GM19397 (cell line): ENCODE measurements around the gene PPP2R3A.
"Not testable (repeated sequence)": the region's sequence is repeated elsewhere in the genome, so short reads cannot be mapped to it uniquely, and the experiment has no call there.

Source experiments
- ATAC-seq: cut with Tn5 transposase; IDR thresholded peaks from one replicate; pipeline ENCODE4 v1.9.1; 2021; ENCODE audit warnings: mild to moderate bottlenecking, moderate library complexity; ENCODE audit not compliant: unreplicated experiment

PPP2R3A gene

DNA sequence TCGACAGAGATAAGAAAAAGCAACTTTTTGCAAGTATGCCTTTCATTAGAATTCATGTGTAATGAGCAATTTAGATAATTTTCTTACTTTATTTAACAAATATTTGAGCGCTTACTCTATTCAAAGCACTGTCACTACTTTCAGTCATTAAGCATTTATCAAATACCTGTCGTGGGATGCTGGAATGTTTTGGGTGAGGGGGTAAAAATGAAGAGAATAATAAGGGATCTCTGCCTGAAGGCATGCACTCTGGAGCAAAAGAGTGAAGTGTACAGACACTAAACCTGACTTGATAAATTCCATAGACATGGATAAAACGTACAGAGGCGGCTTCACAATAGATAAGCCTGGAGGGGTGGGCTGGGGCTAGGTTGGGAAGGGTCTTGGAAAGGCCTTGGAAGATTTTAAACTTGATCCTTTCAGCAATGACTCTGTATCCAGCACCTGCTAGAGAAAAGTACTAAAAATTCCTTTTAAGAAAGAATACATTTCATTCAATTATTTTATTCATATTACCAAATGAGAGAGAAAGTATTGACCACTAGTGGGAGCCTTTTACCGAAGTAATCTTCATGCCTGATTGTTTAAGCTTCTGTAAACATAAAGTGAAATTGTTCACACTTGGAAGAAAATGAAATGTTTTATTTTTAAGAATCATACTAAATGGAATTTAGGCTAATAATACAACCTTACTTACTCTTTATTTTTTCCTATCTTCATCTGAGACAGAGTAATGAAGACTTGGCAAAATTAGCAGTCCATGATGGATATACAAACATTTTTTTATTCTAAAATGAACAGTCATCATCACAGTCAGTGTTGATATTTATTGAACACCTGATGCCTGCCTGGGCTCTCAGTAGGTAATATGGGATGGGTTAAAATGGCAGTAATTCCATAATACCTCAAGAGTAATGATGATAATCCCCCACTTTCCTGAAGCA is 113.2 kb downstream of the PPP2R3A start:
- no peak for ATAC-seq

DNA sequence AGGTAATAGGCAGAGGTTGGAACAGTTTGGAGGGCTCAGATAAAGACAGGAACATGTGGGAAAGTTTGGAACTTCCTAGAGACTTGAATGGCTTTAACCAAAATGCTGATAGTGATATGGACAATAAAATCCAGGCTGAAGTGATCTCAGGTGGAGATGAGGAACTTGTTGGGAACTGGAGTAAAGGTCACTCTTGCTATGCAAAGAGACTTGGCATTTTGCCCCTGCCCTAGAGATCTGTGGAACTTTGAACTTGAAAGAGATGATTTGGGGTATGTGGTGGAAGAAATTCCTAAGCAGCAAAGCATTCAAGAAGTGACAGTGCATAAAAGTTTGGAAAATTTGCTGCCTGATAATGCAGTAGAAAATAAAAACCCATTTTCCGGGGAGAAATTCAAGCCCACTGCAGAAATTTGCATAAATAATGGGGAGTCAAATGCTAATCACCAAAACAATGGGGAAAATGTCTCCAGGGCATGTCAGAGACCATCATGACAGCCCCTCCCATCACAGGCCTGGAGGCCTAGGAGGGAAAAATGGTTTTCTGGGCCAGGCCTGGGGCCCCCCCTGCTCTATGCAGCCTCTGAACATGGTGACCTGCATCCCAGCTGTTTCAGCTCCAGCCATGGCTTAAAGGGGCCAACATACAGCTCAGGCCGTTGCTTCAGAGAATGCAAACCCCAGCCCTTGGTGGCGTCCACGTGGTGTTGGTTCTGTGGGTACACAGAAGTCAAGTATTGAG is 118.3 kb downstream of the PPP2R3A start:
- not testable (repeated sequence) for ATAC-seq

DNA sequence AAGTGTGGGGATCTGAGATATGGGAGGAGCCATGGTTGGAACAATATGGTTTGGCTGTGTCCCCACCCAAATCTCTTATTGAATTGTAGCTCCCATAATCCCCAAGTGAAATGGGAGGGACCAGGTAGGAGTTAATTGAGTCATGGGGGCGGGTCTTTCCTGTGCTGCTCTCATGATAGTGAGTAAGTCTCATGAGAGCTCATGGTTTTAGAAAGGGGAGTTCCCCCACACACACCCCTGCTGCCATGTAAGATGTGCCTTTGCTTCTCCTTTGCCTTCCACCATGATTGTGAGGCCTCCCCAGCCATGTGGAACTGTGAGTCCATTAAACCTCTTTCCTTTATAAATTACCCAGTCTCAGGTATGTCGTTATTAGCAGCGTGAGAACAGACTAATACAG is 119.5 kb downstream of the PPP2R3A start:
- not testable (repeated sequence) for ATAC-seq

DNA sequence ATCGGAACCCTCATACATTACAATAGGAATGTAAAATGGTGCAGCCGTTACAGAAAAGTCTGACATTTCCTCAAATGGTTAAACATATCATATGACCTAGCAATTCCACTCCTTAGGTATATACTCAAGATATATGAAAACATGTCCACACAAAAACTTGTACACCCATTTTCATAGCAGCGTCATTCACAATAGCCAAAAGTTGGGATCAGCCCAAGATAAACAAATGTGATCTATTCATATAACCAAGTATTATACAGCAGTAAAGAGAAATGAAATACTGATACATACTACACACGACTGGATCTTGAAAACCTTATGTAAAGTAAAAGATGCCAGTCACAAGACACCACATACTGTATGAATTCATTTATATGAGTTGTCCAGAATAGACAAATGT is 128.2 kb downstream of the PPP2R3A start:
- ATAC-seq = no peak

DNA sequence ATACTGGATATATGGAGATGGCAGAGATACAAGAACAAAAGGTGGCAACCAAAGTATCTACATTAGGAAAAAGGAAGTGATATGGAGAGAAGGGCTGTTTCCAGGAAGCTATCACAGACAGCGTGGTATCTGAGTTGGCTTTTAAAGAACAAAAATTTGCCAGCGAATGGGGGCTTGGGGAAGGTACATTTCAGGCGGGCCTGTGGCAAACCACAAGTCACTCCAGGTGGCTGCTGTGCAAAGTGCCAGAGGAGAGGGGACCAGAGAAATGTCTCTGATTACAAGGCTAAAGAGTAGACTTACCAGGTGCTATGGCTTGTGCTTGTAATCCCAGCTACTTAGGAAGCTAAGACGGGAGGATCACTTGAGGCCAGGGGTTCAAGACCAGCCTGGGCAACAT is 139.5 kb downstream of the PPP2R3A start:
- ATAC-seq = no peak

DNA sequence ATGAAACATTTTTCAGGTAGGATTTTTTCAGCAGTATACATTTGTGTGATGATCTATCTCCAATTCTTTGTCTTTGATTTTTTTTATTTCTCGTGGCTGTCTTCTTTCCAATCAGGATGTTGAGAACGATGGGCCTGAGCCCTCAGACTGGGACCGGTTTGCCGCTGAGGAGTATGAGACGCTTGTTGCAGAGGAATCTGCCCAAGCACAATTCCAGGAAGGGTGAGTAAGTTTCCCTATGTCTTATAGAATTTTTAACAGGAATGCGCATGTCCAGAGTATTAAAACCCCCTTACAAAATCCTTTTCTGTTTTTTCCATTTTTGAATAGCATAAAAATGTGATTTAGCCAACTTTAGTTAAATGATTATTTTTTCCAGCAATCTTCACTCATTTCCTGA is 140.6 kb downstream of the PPP2R3A start:
- ATAC-seq = no peak

DNA sequence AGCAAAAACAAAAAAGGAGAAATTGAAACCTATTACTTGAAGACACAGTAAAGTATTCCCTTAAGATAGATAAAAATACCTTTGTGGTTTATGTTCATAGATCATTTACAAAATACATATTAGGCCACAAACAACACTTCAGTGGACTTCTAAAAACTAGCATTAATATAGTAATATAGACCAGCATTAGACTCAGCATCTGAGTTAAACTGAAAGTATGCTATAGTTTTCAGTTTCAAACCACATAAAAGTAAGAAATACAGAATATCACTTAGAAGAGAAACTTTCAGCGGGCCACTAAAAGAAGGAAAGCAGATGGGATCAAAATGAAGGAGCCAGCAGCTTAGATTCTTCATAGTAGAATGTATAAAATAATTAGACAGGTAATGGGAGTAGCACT is 144.0 kb downstream of the PPP2R3A start:
- peak; percentile 90 for ATAC-seq

DNA sequence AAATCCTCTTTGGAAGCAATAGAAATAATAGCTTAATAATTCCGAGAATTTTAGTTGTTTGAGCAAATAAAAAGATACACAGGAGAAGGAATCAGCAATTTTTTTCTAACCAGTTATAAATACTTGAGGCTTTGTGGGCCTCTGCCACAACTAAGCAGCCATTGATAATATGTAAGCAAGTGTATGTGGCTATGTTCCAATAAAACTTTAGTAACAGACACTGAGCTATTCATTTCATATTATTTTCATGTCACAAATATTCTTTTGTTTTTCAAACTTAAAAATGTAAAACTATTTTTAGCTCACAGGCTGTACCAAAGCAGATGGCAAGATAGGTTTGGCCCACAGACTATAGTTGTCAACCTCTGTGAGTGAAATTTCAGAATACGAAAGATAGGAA is 145.0 kb downstream of the PPP2R3A start:
- no peak for ATAC-seq

DNA sequence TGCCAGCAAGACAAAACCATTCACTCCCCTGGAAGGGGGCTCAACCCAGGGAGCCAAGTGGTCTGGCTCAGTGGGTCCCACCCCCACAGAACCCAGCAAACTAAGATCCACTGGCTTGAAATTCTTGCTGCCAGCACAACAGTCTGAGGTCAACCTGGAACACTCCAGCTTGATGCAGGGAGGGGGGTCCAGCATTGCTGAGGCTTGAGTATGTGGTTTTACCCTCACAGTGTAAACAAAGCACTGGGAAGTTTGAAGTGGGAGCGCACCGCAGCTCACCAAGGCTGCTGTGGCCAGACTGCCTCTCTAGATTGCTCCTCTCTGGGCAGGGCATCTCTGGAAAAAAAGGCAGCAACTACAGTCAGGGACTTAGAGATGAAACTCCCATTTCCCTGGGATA is 148.9 kb downstream of the PPP2R3A start:
- ATAC-seq = no peak

DNA sequence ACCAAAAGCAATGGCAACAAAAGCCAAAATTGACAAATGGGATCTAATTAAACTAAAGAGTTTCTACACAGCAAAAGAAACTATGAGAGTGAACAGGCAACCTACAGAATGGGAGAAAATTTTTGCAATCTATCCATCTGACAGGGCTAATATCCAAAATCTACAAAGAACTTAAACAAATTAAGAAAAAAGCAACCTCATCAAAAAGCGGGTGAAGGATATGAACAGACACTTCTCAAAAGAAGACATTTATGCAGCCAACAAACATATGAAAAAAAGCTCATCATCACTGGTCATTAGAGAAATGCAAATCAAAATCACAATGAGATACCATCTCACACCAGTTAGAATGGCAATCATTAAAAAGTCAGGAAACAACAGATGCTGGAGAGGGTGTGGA is 153.8 kb downstream of the PPP2R3A start:
- ATAC-seq = not testable (repeated sequence)

DNA sequence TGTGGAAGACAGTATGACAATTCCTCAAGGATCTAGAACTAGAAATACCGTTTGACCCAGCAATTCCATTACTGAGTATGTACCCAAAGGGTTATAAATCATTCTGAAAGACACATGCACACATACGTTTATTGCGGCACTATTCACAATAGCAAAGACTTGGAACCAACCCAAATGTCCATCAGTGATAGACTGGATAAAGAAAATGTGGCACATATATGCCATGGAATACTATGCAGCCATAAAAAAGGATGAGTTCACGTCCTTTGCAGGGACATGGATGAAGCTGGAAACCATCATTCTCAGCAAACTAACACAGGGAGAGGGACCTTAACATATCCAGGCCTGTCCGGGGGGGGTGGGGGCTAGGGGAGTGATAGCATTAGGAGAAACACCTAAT is 154.3 kb downstream of the PPP2R3A start:
- not testable (repeated sequence) for ATAC-seq

DNA sequence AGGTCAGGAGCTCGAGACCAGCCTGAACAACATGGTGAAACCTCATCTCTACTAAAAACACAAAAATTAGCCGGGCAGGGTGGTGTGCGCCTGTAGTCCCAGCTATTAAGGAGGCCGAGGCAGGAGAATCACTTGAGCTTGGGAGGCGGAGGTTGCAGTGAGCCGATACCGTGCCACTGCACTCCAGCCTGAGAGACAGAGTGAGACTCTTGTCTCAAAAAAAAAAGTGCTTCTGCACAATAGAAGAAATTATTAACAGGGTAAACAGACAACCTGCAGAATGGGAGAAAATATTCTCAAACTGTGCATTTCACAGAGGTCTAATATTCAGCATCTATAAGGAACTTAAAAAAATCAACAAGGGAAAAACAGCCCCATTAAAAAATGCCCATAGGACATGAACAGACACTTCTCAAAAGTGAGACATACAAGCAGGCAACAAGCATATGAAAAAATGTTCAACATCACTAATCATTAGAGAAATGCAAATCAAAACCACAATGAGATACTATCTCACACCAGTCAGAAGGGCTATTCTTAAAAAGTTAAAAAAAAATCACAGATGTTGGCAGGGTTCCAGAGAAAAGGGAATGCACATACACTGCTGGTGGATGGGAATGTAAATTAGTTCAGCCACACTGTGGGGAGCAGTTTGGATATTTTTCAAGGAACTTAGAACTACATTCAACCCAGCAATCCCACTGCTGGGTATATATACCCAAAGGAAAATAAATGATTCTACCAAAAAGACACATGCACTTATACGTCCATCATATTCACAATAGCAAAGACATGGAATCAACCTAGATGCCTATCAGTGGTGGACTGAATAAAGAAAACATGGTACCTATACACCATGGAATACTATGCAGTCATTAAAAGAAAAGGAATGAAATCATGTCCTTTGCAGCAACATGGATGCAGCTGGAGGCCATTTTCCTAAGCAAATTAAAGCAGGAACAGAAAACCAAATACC is 155.1 kb downstream of the PPP2R3A start:
- ATAC-seq = peak; percentile 70

DNA sequence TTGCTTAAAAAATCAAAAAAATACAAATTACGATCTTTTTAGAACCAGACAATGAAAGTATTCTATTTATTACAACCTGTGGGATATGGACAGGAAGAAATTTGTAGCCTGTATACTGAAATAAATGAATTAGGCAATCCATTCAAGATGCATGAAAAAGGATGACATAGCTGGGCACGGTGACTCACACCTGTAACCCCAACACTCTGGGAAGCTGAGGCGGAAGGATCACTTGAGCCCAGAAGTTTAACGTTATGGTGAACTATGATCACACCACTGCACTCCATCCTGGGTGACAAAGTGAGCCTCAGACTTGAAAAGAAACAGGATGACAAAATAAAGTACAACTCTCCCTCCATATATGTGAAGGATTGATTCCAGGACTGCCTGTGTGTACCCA is 156.5 kb downstream of the PPP2R3A start:
- no peak for ATAC-seq

DNA sequence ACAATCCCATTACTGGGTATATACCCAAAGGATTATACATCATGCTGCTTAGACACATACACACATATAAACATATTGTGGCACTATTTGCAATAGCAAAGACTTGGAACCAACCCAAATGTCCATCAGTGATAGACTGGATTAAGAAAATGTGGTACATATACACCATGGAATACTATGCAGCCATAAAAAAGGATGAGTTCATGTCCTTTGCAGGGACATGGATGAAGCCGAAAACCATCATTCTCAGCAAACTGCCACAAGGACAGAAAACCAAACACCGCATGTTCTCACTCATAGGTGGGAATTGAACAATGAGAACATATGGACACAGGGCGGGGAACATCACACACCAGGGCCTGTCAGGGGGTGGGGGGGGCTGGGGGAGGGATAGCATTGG is 166.1 kb downstream of the PPP2R3A start:
- ATAC-seq = not testable (repeated sequence)

DNA sequence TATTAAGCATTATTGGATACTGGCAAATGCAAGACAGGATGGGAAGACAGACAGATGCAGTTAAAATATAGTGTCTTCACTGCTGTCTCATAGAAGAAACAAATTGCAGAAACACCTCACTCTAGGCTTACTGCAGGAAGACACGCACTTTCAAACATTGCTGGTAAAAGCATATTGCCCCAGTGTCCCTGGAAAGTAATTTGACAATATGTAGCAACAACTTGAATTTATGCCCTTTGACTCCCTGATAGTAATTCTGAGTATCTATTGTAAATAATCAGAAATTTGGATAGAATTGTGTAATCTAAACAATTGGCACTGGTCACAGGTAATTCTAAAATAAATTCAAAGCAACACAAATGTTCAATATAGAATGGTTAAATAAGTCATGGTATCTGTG is 168.6 kb downstream of the PPP2R3A start:
- ATAC-seq = no peak

DNA sequence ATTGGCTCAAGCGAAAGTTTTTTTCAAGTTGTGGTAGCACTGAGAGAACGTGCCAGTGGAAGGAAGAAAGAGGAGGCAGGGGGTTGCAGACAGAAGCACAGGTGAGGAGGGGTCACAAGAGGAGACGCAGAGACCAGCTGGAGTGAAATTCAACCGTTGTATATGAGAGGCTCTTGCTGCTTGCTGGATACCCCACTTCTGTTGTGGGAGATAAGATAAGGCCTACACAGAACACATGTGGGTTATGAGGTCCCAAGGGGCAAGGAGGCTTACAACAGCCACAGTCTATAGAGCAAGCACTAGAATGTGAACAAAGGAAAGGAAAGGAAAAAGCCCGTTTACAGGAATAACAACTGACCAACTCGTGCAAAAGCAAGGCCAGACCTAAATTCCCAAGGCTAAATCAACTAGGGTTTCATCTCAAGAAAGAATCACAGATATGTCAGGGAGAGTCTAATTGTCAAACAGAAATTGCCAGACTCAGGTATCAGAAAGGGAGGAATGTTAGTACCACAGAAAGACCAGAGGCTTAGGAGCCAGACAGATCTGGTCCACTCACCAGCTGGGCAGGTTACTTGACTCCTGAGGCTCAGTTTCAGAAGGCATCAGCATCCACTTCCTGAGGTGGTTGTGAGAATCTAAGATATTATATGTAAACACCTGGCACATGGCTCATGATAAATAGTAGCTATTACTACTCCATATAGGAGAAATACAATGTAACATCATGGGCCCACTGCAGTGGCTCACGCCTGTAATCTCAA is 169.7 kb downstream of the PPP2R3A start:
- no peak for ATAC-seq

DNA sequence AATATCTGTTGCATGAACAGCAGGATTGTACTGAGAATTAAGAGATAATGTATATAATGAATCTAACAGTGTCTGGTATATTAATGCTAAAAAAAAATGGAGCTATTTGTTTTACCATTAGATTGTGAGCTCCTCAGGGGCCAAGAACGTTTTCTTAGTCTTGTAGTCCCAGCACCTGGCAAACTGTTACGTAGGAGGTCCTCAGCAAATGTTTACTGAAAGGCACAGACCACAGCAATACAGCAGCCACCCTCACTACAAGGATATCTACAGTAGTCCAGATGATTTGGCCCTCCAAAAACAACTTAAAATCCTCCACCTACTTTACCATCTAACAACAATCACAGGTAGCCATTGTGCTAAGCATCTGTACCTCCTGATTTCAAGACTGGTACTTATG is 170.9 kb downstream of the PPP2R3A start:
- no peak for ATAC-seq

DNA sequence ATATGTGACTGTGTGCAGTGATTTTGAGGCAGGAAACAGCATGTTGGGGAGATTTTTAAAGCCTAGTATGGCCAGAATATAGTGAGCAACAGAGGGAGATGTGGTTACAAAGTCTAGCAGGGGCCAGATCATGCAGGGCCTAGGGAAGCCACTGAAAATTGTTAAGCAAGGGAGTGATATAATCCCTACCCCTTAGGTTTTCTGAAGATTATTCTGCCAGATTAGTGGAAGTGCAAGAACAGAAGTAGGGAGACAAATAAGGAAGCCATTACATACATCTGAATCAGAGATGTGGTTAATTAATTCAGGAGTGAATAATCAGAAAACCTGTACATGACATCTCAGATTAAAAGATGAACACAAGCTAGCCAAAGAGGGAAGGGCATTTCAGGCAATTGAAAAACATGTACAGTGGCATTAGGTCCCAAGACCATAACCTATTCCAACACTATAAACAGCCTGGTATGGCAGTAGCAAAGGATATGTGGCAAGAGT is 175.8 kb downstream of the PPP2R3A start:
- ATAC-seq = no peak

DNA sequence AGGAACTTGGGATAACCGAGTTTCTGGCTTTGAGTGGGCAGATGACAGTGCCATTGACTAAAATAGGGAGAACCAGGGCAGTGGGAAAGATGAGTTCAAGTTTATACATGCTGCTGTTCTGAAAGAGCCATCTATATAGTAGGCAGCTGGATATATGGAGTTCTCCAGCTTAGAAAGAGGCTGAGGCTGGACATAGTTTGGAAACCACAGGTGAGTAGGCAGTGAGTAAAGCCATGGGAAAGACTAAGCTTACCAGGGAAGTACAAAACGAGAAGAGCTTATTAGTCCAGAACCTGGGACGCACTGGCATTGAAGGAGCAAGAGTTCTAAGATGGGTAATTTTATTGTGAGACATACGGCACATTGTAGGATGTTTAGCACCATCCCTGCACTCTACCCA is 176.4 kb downstream of the PPP2R3A start:
- no peak for ATAC-seq

DNA sequence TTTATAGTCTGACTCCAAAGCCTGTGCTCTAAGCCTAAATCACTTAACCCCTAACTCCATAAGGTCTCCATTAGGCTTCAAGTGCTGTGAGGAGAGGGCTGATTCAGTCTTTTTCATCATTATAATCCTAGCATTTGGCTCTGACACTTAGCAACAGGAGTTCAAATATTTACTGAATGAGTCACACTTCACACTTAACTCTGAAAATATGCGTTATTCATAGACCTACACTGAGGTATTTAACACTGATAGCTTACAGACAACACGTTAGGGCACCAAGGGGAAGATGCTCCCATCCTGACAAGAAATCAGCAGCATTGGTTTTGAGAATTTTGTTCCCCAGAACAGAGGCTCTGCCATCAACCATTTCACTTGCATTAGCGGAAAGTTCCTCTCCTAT is 177.1 kb downstream of the PPP2R3A start:
- ATAC-seq = no peak
